ENCODE data around the gene CATSPER1.

Gene CATSPER1

GRCh38 chr11:65967329-65967934 lies 58.8 kb downstream of the CATSPER1 start:
- TF ChIP-seq POLR2AphosphoS5 (IDR thresholded peaks at IDR 0.05; ENCODE audit: low read depth) (no peak), SPI1 (IDR thresholded peaks at IDR 0.05; ENCODE audit: borderline replicate concordance, low read depth) (no peak), CTCF (IDR thresholded peaks at IDR 0.05; ENCODE audit: insufficient read depth, low read length) (no peak), GABPA (IDR thresholded peaks at IDR 0.05; ENCODE audit: low read depth) (no peak), REST (IDR thresholded peaks at IDR 0.05; ENCODE audit: insufficient replicate concordance, low read depth) (no peak)
- no peak for DNase-seq (ENCODE audit: low read depth in 1 of 2, low spot score in 1 of 2)
- Histone ChIP-seq H3K4me3 (replicated peaks; ENCODE audit: insufficient read depth, low read length) (no peak overlapping the region), H3K27me3 (ENCODE audit: insufficient read depth, poor library complexity, severe bottlenecking) (no peaks in the 10 kb centered on the region), H3K27ac (replicated peaks) (no peak overlapping the region)
